HG02763 (cell line): ENCODE results near the gene ACER1.

Experiments used
- ATAC-seq: cut with Tn5 transposase; IDR thresholded peaks from one replicate; pipeline ENCODE4 v1.9.1; 2021; ENCODE audit warnings: mild to moderate bottlenecking, moderate library complexity; ENCODE audit not compliant: unreplicated experiment

ACER1 gene

DNA sequence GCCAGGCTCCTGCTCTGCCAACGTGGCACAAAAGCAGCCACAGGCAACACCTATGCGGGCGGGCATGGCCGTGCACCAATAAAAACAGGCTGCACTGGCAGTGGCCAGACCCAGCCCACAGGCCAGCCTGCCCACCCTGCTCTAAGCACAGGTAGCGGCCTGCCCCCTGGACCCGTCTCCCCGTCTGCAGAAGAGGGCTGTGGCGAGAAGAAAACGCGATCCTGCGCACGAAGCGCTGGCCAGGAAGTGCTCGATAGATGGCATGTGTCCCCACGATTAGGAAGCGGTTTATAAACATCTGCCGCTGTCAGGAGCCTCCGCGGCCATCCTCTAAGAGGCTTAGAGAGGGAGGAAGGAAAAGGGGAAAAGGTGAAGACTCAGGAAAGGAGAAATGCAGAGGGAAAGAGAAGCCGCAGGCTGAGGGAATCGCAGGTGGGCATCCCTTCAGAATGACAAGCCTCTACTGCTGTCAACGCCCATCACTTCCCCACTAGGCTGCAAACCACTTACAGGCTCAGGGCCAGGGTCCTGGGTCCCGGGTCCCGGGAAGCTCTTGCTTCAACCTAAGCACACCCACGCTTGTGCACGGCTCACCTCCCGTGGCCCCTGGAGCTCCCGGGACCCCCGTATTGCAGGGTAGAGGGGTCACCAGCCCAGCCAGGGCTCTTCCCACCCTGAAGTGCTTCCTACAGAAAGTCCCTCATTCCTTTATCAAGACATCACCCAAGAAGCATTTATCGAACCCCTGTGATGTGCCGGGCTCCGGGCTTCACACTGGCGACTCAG is 64.1 kb downstream of the ACER1 start:
- ATAC-seq: no peak

DNA sequence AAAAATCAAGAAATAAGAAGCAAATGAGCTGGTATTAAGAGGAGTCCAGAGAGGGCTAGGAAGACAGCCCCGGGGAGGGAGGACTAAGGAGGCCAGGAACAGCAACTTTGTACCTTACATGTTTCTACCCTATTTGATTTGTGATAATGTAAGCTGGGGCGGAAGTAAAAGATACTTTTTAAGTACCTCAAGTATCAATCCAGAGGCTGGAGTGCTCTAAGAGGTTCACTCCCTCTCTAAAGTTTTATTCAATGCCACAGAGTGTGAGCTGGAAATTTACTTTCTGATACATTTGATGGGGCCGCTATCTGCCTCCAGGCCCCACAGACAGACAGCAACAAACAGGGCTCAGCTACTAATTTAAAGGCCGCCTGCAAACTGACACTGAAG is 65.0 kb downstream of the ACER1 start:
- ATAC-seq: no peak

DNA sequence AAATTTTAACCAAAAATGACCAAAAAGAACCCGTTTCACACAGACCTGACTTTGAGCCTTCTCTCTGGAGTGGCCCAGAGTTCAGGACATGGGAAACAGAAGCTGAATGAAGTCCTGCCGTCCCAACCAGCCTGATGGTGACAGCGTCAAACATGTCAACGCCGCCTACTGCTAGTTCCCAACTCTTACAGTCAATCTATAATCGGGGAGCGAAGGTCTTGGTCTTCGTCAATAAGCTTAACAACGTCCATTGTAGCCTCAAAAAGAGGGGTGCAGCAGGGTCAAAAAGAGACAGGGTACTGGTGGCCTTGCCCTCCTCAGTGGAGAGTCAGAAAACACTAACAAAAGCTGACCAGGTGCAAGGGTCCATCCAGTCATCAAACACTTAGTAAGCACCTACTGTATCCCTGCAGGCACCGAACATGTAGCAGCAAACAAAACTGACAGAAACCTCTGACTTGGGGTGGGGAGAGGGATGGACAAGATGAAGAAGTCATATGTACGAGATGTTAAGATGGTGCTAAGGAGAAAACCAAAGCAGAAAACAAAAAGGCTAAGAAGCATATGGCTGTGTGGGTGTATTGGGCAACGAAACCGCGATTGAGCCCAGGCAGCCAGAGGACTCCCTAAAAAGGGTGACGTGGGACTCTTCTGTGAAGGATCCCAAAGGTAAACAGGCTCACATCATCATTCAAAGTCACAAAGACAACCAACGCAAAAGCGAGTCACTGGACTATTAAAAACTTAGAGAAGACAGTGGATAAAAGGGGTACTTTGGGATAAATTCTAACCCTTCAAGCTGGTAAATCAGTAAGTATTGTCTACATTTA is 65.6 kb downstream of the ACER1 start:
- ATAC-seq: no peak

DNA sequence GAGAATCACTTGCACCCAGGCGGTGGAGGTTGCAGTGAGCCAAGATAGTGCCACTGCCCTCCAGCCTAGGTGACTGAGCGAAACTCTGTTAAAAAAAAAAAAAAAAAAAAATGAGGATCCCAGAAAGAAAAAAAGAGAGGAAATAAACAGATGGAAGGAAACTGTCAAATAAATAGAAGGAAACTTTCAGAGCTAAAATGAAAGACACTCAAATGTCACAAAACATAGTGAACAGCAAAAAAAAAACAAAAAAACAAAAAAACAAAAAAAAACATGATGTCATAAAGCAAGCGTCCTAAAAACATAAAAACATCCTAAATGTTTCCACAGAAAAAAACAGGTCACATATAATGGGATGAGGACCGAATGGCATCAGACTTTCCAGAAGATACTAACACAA is 68.6 kb downstream of the ACER1 start:
- ATAC-seq: no peak

DNA sequence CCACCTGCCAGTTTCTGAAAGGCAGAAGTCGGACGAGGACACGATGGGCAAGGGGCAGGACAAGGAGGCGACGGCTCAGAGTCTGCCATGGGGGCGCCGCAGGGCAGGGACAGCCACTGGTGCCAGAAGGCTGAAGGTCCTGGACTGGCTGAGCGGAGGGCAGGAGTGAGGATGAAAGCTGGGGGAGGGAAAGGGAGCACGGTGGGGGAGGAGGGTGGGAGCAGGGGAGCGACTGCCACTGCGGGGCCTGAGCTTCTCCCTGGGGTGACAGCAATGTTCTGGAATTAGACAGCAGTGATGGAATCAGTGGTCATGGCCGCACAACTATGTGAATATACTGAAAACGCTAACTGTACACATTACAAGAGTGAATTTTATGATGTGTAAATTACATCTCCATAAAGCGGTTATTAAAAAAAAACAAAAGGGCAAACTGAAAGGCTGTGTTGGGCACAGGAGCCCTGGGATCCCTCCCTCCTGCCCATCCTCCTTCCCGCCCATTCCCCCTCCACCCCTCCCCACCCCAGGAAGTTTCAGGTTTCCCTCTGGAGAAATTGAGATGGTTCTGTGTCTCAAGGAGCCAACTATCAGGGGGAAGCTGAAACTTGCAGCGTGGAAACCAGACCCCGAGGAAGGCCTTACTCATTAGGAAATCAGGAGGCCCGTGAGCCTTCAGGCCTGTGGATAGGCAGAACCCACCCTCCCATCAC is 69.5 kb downstream of the ACER1 start:
- no peak for ATAC-seq

DNA sequence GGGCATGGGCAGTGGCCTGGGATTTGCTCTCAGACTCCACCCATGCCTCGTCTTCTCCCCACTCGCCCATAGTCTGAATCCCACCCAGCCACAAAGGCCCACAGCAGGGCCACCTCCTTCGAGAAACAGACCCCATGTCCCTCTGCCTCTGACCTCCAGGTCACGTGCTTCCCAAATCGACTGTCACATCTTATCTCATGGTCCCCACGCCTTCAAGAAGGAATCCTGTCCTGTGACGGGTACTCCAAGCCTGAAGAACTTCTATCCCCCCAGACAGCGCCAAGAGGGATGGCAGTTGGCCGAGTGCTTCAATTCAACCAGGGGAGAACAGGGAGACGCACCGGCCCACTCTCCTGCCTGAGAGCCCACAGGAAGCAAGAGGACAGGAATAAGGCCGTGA is 70.1 kb downstream of the ACER1 start:
- no peak for ATAC-seq

DNA sequence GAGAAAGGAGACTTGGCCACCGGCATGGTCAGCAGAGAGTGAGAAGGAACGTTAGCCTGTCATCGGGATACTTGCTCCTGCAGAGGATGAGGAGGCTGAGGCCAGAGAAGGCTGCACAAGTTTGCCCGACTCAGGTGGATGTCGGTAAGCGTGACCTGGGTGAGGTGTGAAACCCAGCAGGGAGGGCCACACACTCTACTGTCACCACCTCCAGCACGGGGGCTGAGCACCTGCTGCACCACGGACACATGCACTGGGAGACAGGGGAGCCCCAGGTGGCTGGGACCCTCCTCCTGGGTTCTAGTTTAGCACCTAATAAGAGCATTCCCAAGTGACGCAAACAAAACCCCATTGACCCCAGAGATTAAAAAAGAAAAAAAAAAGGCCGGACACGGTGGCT is 70.9 kb downstream of the ACER1 start:
- no peak for ATAC-seq

DNA sequence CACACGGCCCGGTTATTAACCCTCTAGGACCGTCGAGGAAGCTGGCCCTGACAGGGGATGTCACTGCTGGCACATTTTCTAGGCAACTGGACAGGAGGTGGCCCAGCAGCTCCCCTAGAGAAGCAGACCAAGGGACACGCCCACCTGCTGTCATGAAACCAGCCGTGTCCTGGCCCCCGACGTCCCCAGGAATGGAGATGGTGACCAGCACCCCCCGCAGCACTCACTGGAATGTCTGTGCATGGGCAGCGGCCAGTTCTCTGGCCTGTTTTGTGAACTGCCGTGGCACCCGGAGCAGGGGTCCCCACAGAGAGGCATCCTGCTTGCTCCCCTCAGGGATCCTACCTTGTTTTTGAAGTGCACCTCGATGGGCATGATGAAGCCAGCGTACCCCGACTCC is 71.5 kb downstream of the ACER1 start:
- ATAC-seq: no peak

DNA sequence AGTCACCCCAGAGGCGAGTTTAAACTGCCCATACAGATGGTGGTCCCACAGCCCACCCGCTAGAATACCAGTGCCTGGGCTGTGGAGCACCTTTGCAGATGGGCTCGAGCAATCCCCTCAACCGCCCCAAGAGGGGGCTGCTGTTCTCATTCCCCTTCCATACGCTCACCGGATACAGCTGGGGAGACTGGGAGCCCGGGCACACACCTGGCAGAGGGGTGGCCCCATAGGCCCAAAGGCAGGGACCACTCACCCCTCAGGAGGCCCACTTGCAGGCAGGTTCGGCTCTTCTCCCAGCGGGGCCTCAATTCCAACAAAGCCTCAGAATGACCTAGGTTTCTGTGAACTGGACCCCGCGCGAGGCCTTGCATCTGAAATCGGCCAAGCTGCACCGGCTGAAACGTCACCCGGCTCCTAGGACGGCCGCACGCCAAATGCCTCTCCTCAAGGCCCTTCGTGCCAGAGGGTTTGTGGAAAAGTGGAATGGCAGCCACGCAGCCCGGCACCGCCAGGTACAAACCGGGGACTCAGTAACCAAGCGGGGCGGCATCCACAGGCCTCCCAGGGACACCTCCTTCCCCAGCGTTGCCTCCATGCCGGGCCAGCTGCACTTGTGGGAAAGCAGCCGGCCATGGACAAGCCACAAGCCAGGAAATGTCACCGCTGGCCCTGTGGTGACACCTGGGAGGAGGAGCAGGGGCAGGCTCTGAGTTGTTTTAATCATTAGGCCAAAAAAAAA is 72.3 kb downstream of the ACER1 start:
- ATAC-seq: no peak

DNA sequence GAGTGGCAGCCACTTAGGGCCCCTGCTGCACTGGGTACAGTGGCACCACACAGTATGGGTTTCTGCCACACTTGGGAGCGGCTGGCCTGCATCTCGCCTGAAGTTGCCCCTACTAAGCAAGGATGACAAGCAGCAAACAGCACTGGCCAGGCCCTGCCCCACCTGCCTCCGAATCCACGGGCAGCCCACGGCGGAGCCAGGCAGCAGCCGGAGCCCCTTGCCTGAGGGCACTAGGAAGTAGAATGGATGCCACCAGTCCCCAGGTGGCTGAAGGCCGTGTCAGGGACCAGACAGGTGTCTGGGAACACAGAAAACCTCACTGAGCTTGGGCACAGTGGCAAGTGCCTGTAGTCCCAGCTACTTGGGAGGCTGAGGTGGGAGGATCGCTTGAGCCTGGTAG is 73.0 kb downstream of the ACER1 start:
- no peak for ATAC-seq

DNA sequence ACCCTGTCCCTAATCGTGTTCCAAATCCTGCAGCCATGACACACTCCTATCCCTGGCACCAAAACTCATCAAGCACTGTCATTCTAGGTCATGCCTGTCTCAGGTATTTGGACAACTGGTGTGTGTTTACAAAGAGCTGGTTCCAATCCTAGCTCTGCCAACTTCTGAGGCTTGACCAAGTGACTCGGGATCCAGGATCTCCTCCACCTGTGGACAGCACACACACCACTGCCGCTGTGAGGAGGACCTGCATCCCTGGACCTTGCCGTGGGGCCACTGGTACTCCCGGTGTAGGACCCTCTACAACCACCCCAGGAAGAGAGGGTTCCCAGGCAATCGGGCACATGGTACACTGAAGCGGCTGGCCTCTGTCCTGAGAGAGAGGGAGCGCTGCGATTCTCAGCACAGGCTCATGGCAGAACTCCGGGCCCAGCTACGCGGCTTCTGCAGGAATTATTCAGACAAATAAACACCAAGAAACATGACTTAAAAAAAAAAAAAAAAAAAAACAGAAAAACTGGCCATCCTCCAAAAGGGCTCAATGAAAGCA is 74.0 kb downstream of the ACER1 start:
- no peak for ATAC-seq

DNA sequence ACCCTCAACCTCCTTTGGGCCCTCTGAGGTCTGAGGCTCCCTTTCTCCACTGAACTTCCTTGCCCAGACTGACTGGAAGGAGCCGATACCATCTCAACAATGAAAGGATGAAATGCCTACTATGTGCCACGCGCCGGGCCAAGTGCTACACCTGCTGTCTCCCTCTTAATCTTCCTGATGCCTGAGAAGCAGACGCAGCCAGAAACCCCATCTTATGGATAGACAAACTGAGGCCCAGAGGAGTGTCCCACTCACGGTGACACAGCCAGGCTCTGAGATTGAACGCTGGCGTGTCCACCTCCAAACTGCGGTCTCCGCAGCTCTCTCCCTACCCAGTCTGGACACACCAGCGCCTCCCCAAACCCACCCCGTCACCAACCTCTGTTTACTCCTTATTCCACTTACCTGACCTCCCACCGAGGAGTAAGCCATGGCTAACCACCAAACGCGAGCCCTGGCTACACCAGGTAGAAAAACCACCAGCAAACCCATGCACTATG is 74.5 kb downstream of the ACER1 start:
- ATAC-seq: no peak
